Gastrocnemius medialis (tissue), 4 donors: ENCODE results near the gene SYNM.

Source experiments
- CTCF ChIP-seq, 5 experiments: fragments of 450-650 bp in 3 of 5; fragments of 200-600 bp in 2 of 5; sonication (generic) in 2 of 5; IDR thresholded peaks in 4 of 5; conservative IDR thresholded peaks in 1 of 5; 1 replicate in 4 of 5; 2 replicates in 1 of 5; pipeline ENCODE4 v1.5.1; 2016 to 2019; ENCODE audit warnings: antibody characterized with exemption in 5 of 5, mild to moderate bottlenecking in 3 of 5, moderate library complexity in 3 of 5
- POLR2A ChIP-seq, 2 donors: fragments of 450-650 bp; IDR thresholded peaks; one replicate each; pipeline ENCODE4 v1.6.1; 2017; ENCODE audit warnings: antibody characterized with exemption in 2 of 2, mild to moderate bottlenecking in 2 of 2, moderate library complexity in 2 of 2

DNA sequence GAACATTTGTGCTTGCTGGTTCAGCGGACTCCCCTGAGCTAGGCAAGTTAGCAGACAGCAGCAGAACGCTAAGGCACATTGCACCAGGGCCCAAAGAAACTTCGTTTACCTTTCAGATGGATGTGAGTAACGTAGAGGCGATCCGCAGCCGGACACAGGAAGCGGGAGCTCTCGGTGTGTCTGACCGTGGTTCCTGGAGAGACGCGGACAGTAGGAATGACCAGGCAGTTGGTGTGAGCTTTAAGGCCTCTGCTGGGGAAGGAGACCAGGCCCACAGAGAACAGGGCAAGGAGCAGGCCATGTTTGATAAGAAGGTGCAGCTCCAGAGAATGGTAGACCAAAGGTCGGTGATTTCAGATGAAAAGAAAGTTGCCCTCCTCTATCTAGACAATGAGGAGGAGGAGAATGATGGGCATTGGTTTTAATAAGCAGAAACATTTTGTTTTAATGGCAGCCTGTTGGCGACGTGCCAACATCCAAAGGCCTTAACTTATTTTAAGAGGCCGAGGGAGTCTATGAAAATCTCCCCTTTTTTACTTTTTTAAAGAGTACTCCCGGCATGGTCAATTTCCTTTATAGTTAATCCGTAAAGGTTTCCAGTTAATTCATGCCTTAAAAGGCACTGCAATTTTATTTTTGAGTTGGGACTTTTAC is 27.9 kb downstream of the SYNM start:
- TF ChIP-seq CTCF (IDR thresholded peaks at IDR 0.05 in 4 of 5, conservative IDR thresholded peaks at IDR 0.05 in 1 of 5): no peak
- TF ChIP-seq POLR2A (IDR thresholded peaks at IDR 0.05): no peak
